GM12892 (cell line): ENCODE data around the gene INF2.
"Not testable (repeated sequence)": the region's sequence is repeated elsewhere in the genome, so short reads cannot be mapped to it uniquely, and the experiment has no call there.

Experiments
- DNase-seq: peaks from one replicate; pipeline ENCODE4 v3.0.0; 2011; ENCODE audit not compliant: insufficient read length
- FAIRE-seq: peaks from 2 replicates; lab custom pipeline; 2011; peaks lifted over from hg19 to GRCh38; lab: Jason Lieb, UNC
- POLR2A ChIP-seq: IDR thresholded peaks from 2 replicates; pipeline ENCODE4 v1.6.1; 2011; ENCODE audit warnings: low read depth, low read length, control low read depth
- POLR2AphosphoS5 ChIP-seq: IDR thresholded peaks from 2 replicates; pipeline ENCODE4 v1.6.1; 2011; ENCODE audit warnings: low read depth, low read length, control low read depth
- TAF1 ChIP-seq: IDR thresholded peaks from 2 replicates; pipeline ENCODE4 v1.6.1; 2011; ENCODE audit warnings: low read depth, mild to moderate bottlenecking, control low read depth, low read length, borderline replicate concordance

The INF2 gene

DNA sequence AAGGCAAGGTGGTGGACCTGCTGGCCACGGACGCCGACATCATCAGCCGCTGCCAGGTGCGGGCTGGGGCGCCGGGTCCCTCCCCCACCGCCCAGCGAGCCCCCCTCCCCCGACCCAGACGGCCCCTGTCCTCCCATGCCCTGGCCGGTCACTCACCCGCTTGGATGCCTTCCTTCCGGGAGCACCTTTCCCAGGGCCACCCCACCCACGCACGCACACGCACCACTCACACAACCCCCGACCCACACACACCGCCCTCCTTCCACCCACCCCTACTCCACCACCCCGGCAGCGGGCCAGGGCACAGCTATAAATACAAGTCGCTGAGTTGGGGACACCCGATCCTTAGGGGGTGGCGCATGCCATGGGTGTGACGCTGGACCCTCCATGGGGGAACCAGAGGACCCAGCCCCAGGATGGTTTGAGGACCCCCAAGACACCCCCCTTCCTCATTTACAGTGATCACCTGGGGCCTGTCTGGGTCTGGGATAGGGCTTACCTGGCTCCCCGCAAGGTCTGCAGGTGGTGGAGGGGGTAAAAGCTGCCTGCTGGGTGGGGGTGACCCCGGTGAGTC is 35.1 kb downstream of the INF2 start:
- TF ChIP-seq POLR2A (no peak), TAF1 (no peak), POLR2AphosphoS5 (no peak)
- DNase-seq (no peak), FAIRE-seq (no peak)

DNA sequence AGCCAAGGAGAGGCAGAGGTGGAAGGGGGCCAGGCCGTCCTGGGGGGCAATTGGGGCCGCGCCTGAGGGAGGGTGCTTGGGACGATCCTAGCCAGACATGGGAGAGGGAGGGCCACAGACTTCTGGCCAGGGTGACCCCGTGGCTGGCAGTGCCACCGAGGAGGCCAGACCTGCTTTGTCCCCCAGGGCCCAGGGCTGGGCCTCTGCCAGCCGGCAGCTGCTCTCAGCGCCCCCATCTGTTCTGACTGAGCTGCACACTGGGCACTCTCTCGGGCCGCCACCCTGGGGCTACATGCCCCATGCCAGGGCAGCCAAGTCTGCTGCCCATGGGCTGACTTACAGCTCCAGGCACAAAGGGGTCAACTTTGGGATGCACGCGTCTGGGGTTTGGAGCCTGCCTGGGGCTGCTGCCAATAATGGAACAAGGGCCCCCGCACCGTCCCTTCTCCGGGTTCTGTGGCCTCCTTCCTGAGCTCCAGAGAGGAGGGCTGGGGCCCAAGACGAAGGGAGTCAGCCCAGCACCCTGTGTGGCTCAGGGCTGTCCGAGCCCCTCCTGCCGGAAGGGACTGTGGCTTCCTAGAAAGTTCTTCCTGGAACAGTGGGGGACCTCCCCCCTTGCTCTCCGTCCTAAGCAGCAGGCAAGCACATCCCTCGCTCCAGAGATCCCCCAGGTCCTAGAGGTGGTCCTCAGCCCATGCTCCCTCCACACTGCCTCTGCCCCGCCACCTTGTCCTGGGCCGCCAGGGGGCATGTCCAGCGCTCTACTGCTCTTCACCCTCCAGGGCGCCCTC is 35.8 kb downstream of the INF2 start:
- no peak for DNase-seq
- FAIRE-seq = no peak
- TF ChIP-seq POLR2AphosphoS5 = no peak
- no peak for TF ChIP-seq TAF1
- no peak for TF ChIP-seq POLR2A

GRCh38 chr14:104725772-104726548 is 36.5 kb downstream of the INF2 start:
- no peak for TF ChIP-seq TAF1
- no peak for TF ChIP-seq POLR2AphosphoS5
- no peak for TF ChIP-seq POLR2A
- no peak for DNase-seq
- no peak for FAIRE-seq

DNA sequence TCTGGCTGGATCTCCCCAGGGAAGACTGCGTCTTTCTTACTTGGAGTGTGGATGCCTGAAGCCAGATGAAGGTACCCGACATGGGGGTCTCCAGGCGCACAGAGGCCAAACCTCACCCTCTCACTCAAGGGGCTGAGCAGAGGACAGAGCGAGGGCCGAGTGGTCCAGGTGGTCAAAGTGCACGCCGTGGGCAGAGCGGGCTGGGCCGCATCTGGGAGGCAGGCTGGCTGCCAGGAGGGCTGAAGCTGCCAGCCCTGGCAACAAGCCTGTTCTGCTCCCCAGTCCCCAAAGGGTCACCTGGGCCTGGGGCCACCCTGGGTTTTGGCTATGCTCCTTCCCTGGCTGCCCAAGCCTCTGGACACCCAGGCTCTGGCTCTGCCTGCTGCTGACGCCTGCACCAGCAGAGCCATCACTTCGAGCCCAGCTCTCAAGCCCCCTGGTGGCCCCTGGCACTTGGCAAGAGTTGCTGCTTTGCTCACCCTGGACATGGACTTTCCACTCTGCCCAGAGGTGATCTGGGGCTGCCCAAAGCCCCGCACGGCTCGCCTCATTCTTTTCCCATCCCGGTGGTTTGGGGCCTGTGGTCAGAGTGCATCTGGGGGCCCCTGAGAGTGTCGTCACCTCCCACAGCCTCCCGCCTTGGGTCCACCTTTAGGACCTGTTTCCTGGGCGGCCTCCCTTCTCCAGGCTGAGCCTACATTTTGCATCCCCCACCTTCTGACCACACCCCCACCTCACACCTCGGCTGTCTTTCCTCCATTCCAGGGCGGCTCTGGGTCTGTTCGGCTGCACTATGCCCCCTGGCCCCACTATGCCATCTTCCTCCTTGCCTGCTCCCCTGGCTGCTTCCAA is 37.4 kb downstream of the INF2 start:
- TF ChIP-seq TAF1 (no peak), POLR2A (no peak), POLR2AphosphoS5 (no peak)
- no peak for DNase-seq
- no peak for FAIRE-seq

GRCh38 chr14:104728631-104729030 is 39.2 kb downstream of the INF2 start:
- FAIRE-seq (no peak), DNase-seq (no peak)
- TF ChIP-seq POLR2A (no peak), POLR2AphosphoS5 (no peak), TAF1 (no peak)

GRCh38 chr14:104729176-104729834 is 39.9 kb downstream of the INF2 start:
- not testable (repeated sequence) for DNase-seq, FAIRE-seq

DNA sequence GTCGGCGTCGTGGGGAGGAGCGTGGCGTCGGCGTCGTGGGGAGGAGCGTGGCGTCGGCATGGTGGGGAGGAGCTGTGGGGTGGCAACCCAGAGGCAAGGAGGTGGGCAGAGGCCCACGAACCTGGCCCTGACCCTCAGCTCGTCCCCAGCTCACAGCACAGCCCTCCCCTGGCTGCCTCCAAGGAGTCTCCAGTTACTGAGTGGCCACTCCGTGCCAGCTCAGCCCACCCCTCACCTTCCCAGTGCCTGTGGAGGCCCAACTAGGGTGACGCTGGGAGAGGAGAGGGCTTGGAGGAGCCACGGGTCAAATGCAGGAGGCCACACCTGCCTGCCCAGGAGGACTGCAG is 40.4 kb downstream of the INF2 start:
- TF ChIP-seq POLR2AphosphoS5 = no peak
- no peak for TF ChIP-seq POLR2A
- no peak for TF ChIP-seq TAF1
- FAIRE-seq = no peak
- DNase-seq = no peak

GRCh38 chr14:104730487-104730886 is 41.1 kb downstream of the INF2 start:
- FAIRE-seq (no peak), DNase-seq (no peak)
- TF ChIP-seq POLR2AphosphoS5 = no peak

GRCh38 chr14:104731320-104732294 is 42.2 kb downstream of the INF2 start:
- FAIRE-seq (no peak), DNase-seq (no peak)
- TF ChIP-seq TAF1 (no peak), POLR2A (no peak), POLR2AphosphoS5 (no peak)

DNA sequence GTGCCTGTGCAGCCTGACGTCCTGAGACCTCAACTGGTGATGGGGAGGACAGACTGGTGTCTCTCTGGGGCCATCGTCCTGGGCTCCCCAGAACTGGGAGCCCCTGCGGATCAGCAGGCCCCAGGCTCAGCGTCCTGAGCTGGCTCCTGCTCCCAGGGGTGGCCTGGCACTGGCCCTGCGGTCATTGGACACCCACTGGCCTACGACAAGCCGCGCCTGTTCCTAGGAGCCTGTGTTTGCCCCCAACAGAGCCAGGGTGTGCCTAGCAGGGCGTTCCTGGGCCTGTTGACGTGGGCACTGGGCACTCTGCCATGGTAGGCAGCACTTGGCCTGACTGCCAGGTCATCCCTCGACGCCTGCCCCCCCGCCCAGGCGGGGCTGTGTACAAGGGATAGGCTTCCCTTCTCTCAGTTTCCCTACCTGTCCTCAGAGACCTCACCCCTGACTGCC is 43.0 kb downstream of the INF2 start:
- FAIRE-seq = no peak

More for the DNA sequence above, 43.0 kb downstream of the INF2 start:
- no peak for TF ChIP-seq POLR2A
- no peak for DNase-seq
